Stomach (tissue), 4 donors: ENCODE results near the gene FNDC1.

Source experiments
- CTCF ChIP-seq, 7 experiments: fragments of 450-650 bp in 4 of 7; fragments of 200-600 bp in 3 of 7; sonication (generic) in 3 of 7; IDR thresholded peaks; one replicate each; pipeline ENCODE4 v1.5.1; 2016 to 2019; ENCODE audit warnings: antibody characterized with exemption in 7 of 7, control low read depth in 2 of 7, mild to moderate bottlenecking in 1 of 7
- EP300 ChIP-seq: sonication (generic); formaldehyde crosslinking; IDR thresholded peaks from one replicate; pipeline ENCODE4 v1.6.1; 2017; ENCODE audit warnings: antibody characterized with exemption
- POLR2AphosphoS5 ChIP-seq, 3 donors: sonication (generic); formaldehyde crosslinking; IDR thresholded peaks; one replicate each; pipeline ENCODE4 v1.6.1; 2016; ENCODE audit warnings: antibody characterized with exemption in 3 of 3

GRCh38 chr6:159234102-159234553 is 64.9 kb downstream of the FNDC1 start:
- TF ChIP-seq CTCF (IDR thresholded peaks at IDR 0.05): no peak
- no peak for TF ChIP-seq EP300
- no peak for TF ChIP-seq POLR2AphosphoS5 (IDR thresholded peaks at IDR 0.05)
